Bronchial epithelial cell (primary cell): ENCODE results near the gene TEPSIN. TPM values are rescaled to one million over a fixed set of nuclear protein-coding genes. Genes with fewer than 3 reads are reported as not detected.
A peak's percentile ranks its signal among the peaks of the same experiment; 100 is the strongest.

Experiments
- DNase-seq: peaks from one replicate; pipeline ENCODE4 v3.0.0-alpha.2; 2010; ENCODE audit warnings: low read depth
- FAIRE-seq: peaks from 2 replicates; lab custom pipeline; 2011; peaks lifted over from hg19 to GRCh38; lab: Jason Lieb, UNC
- H3K27me3 ChIP-seq: 2 replicates; pipeline ENCODE4 v1.5.1; 2011; ENCODE audit warnings: low read length; ENCODE audit not compliant: control insufficient read depth, insufficient read depth
- H3K36me3 ChIP-seq: 2 replicates; pipeline ENCODE4 v1.5.1; 2011; ENCODE audit warnings: low read length; ENCODE audit not compliant: control insufficient read depth, insufficient read depth
- H3K4me3 ChIP-seq: 2 replicates; pipeline ENCODE4 v1.5.1; 2011; ENCODE audit warnings: mild to moderate bottlenecking, low read depth, low read length, control low read depth
- CTCF ChIP-seq: IDR thresholded peaks from 2 replicates; pipeline ENCODE4 v1.5.1; 2011; ENCODE audit warnings: mild to moderate bottlenecking, moderate library complexity, low read length, control low read depth, inconsistent platforms; ENCODE audit not compliant: insufficient read depth, severe bottlenecking
- total RNA-seq: library from RNA; depleted of rRNA; stranded (reverse); fragments of >200 nt; gene quantifications from 2 replicates; pipeline ENCODE4 v1.2.1, GENCODE V29; 2014

TEPSIN gene
- total RNA-seq, 1 donor from 2014 or later, result 5.8 TPM

DNA sequence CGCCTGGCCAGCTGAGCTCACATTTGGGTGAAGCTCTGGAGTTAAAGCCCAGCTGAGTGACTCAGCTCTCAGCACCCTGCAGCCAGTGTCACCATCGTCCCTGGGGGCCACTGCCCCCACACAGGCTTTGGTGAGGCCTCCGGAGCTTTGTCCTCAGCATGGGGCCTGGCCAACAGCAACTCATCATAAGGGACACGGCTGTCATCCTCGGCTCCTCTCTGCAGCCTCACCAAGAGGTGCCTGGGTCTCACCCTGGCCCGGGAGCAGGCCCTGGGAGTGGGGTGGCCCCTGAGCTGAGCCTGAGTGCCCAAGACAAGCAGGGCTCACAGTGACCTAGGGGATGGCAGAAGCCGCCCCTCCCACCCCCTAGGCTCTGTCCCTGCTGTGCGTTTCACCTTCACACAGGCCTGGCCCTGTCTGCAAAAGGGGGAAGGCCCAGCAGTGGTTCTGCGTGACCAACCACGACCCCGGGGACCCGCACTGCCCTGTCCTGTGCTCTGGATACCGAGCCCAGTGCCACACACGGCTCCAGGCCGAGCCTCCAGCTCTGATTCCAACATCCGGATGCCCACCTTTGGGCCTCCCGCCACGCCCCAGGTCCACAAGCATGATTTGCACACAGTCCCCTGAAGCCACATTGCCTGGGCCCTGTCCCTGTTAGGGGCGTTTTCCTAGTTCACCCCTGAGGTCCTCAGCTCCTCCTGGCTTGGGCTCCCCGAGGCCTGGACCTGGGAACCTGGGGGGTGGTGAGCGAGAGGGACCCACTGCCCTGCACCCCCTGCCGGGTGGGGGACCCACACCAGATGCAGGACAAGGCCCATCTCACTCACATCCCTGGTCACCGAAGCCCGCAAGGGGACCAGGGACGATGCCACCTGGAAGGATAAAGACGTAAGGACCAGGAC, 51.0 kb downstream of the TEPSIN start:
- H3K36me3 ChIP-seq, result no peaks in the 10 kb centered on the region
- no peak for FAIRE-seq
- H3K4me3 ChIP-seq, result no peak overlapping the region
- TF ChIP-seq CTCF, result no peak
- DNase-seq, result no peak
- no peaks in the 10 kb centered on the region for H3K27me3 ChIP-seq

DNA sequence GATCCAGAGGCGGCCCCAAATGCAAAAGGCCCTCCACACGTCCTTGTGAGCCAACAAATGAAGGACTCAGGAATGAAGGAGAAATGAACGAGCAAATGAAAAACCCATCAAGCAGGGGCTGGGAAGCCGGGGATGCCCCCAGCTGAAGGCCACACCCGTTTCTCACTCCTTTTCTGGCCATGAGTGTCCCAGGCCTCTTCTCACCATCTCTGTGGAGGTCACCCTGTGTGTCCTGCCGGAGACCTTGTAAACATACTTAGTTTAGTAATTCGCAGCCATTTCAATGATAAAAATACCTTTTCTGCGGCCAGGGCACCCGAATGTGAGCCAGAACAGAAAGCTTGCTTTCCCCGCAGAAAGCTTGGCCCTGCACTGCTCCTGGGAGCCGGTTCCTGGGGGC, 51.7 kb downstream of the TEPSIN start:
- DNase-seq (no peak), FAIRE-seq (no peak)
- H3K36me3 ChIP-seq, result no peaks in the 10 kb centered on the region
- no peaks in the 10 kb centered on the region for H3K27me3 ChIP-seq
- TF ChIP-seq CTCF, result no peak
- no peak overlapping the region for H3K4me3 ChIP-seq

DNA sequence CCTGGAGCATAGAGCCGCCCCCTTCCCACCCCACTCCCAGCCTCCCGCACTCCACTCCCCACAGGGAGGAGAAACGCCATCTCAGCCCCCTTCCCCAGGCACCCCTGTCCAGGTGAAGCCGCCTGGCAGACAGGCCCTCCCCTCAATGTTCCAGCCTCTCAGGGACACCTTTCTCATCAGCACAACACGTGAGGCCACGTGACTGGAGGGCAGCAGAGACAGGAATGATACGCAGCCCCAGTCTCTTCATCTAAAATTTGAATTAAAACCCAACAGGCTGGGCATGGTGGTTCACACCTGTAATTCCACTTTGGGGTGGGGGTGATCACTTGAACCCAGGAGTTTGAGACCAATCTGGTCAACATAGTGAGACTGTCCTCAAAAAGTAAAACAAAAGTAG, 52.7 kb downstream of the TEPSIN start:
- no peak for FAIRE-seq
- DNase-seq, result no peak
- no peaks in the 10 kb centered on the region for H3K27me3 ChIP-seq
- H3K4me3 ChIP-seq, result no peak overlapping the region
- H3K36me3 ChIP-seq, result no peaks in the 10 kb centered on the region
- TF ChIP-seq CTCF, result no peak

GRCh38 chr17:81184555-81184954, 54.3 kb downstream of the TEPSIN start:
- H3K4me3 ChIP-seq, result no peak overlapping the region
- H3K36me3 ChIP-seq, result no peaks in the 10 kb centered on the region
- DNase-seq (no peak), FAIRE-seq (no peak)
- no peak for TF ChIP-seq CTCF
- peaks cover 1% of the 10 kb centered on the region for H3K27me3 ChIP-seq

GRCh38 chr17:81183807-81184206, 55.0 kb downstream of the TEPSIN start:
- peak; percentile 66 for FAIRE-seq
- H3K27me3 ChIP-seq, result peaks cover 1% of the 10 kb centered on the region

More at GRCh38 chr17:81183807-81184206, 55.0 kb downstream of the TEPSIN start:
- Histone ChIP-seq H3K4me3 (no peak overlapping the region), H3K36me3 (no peaks in the 10 kb centered on the region)
- no peak for TF ChIP-seq CTCF
- DNase-seq, result no peak
